ENCODE data around the gene PPIL1.

DNA sequence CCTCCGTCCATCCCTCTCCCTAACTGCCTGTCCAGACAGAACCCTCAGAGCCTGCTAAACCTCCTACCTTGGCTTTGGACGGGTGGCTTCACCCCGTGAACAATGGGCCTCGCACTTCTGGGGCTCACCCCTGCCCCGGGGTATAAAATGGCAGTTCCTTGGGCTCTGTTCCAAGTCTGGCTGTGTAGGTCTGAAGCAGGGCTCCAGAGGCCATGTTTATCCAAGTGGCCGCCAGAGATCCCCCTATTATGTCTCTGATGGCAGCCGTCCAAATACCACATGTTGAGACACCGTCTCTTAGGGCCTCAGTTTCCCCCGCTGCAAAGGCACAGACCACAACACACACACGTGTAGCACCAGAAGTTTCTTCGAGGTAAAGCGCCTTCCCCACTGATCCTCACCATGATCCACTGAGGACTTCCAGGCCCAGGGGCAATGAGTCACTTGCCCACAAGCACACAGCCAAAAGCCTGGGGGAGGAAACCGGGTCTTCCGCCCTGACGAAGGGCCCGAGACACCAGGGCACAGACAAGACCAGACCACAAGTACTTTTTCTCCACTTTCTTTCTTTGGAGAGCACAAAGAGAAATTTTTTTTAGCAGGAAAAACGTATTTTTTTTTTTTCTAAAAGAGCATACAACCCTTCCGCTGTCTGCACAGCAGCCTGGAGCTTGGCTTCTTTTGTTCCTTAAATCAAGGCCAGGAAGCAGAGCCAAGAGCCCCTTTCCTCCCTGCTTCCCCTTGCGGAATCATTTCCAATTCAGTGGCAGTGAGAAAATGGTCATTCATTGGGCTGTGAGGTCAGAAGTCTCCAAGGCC is 47.1 kb downstream of the PPIL1 start:
- TF ChIP-seq POLR2A (IDR thresholded peaks at IDR 0.05) = no peak
- TF ChIP-seq, protein P1, sequence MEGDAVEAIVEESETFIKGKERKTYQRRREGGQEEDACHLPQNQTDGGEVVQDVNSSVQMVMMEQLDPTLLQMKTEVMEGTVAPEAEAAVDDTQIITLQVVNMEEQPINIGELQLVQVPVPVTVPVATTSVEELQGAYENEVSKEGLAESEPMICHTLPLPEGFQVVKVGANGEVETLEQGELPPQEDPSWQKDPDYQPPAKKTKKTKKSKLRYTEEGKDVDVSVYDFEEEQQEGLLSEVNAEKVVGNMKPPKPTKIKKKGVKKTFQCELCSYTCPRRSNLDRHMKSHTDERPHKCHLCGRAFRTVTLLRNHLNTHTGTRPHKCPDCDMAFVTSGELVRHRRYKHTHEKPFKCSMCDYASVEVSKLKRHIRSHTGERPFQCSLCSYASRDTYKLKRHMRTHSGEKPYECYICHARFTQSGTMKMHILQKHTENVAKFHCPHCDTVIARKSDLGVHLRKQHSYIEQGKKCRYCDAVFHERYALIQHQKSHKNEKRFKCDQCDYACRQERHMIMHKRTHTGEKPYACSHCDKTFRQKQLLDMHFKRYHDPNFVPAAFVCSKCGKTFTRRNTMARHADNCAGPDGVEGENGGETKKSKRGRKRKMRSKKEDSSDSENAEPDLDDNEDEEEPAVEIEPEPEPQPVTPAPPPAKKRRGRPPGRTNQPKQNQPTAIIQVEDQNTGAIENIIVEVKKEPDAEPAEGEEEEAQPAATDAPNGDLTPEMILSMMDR (IDR thresholded peaks at IDR 0.05) = no peak
